ENCODE measurements around the gene SOCS1. TPM values are rescaled to one million over a fixed set of nuclear protein-coding genes. Genes with fewer than 3 reads are reported as not detected.

SOCS1 gene
- total RNA-seq, 4 donors from 2014 or later: 5.3 to 10.5 (median 6.9) TPM

GRCh38 chr16:11236461-11237254 lies 19.3 kb downstream of the SOCS1 start:
- Histone ChIP-seq H3K4me3 (no peak overlapping the region), H3K4me1 (peaks cover 0 to 9% (median 0%) of the 10 kb centered on the region in 3 donors), H3K27me3 (no peaks in the 10 kb centered on the region), H3K9me3 (no peaks in the 10 kb centered on the region), H3K27ac (no peak overlapping the region), H3K36me3 (no peaks in the 10 kb centered on the region)
- WGBS, 2 donors (ENCODE audit: low coverage in 1 of 2): 88 to 100% methylated on average over 1 to 3 of the region's 10 CpGs
- TF ChIP-seq CTCF (IDR thresholded peaks at IDR 0.05) (no peak), POLR2AphosphoS5 (IDR thresholded peaks at IDR 0.05) (no peak), POLR2A (IDR thresholded peaks at IDR 0.05) (no peak), EP300 (IDR thresholded peaks at IDR 0.05) (no peak)
- ATAC-seq: peak; percentile 32

DNA sequence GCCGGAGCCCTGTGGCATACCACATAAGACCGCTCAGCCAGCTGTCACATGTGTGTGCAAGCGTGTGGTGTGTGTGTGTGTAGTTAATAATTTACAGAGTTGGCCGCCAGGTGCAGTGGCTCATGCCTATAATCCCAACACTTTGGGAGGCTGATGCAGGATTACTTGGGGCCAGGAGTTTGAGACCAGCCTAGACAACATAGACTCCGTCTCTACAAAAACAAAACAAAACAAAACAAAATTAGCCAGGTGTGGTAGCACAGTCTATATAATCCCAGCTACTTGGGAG lies 20.4 kb downstream of the SOCS1 start:
- WGBS, 2 donors (ENCODE audit: low coverage in 1 of 2): 88% methylated on average over 4 of the region's 5 CpGs; no CpG with 5 or more reads in 1 of the 2 donors
- no peak for ATAC-seq
- no peaks in the 10 kb centered on the region for H3K9me3 ChIP-seq
- H3K4me3 ChIP-seq: no peak overlapping the region
- H3K4me1 ChIP-seq: peaks cover 0 to 9% (median 0%) of the 10 kb centered on the region in 3 donors
- no peaks in the 10 kb centered on the region for H3K36me3 ChIP-seq
- H3K27ac ChIP-seq: no peak overlapping the region
- H3K27me3 ChIP-seq: no peaks in the 10 kb centered on the region
- TF ChIP-seq POLR2AphosphoS5 (IDR thresholded peaks at IDR 0.05): no peak
- no peak for TF ChIP-seq POLR2A (IDR thresholded peaks at IDR 0.05)
- TF ChIP-seq CTCF (IDR thresholded peaks at IDR 0.05): no peak
- TF ChIP-seq EP300 (IDR thresholded peaks at IDR 0.05): no peak

DNA sequence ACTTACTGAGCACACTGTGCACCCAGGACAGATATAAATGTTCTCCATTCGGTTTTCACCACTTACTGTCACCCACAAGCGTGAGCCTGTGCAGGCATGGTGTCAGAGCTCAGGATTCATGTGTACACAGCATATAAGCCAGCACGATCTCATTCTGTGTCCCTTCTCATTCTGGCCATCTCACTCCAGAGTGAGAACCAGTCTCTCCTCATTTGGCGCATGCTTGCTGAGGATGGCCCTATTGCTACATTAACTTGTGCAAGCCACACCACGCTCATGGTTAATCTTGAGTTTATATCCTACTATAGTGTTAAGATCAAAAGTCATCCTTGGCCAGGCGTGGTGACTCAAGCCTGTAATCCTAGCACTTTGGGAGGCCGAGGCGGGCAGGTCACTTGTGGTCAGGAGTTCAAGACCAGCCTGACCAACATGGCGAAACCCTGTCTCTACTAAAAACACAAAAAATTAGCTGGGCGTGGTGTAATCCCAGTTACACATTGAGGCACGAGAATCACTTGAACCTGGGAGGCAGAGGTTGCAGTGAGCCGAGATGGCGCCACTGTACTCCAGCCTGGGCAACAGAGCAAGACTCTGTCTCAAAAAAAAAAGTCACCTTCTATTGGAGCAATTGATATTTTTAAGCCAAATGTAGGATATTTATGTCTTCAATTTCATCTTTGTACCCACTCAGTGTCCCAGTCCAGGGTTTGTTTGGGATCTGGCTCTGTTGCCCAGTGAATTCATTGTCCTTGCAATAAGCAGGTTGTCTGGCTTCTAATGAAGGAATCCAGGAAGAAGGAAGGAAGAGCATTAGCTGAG lies 20.9 kb downstream of the SOCS1 start:
- H3K27me3 ChIP-seq: no peaks in the 10 kb centered on the region
- no peaks in the 10 kb centered on the region for H3K9me3 ChIP-seq
- peaks cover 0 to 9% (median 0%) of the 10 kb centered on the region in 3 donors for H3K4me1 ChIP-seq
- no peak for ATAC-seq
- TF ChIP-seq POLR2A (IDR thresholded peaks at IDR 0.05) (no peak), EP300 (IDR thresholded peaks at IDR 0.05) (no peak), CTCF (IDR thresholded peaks at IDR 0.05) (no peak), POLR2AphosphoS5 (IDR thresholded peaks at IDR 0.05) (no peak)
- no peak overlapping the region for H3K27ac ChIP-seq
- no peaks in the 10 kb centered on the region for H3K36me3 ChIP-seq
- no peak overlapping the region for H3K4me3 ChIP-seq
- WGBS, 2 donors (ENCODE audit: low coverage in 1 of 2): 87 to 95% methylated on average over 7 to 13 of the region's 13 CpGs

DNA sequence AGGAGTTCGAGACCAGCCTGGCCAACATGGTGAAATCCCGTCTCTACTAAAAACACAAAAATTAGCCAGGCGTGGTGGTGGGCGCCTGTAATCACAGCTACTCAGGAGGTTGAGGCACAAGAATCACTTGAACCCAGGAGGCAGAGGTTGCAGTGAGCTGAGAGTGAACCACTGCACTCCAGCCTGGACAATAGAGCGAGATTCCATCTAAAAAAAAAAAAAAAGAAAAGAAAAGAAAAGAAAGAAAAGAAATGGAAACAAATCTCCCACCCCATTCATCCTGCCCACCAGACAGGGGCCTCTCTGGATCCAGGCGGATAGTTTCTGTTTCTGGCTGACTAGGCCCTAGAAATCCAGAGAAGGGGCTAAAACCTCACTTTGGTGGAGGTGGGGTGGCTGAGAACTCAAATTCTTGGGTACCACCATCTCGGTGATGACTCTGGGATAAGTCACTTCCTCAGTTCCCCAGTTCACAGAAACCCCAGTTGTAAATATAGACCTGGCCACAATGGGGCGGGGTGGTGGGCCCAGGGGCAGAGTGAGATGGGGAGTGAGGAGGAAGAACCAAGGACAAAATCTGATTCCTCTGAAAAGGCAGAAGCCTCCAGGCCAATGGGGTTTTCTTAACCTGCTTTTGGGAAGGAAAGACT lies 22.2 kb downstream of the SOCS1 start:
- Histone ChIP-seq H3K36me3 (no peaks in the 10 kb centered on the region), H3K27me3 (no peaks in the 10 kb centered on the region), H3K9me3 (no peaks in the 10 kb centered on the region), H3K4me3 (no peak overlapping the region), H3K4me1 (peaks cover 0 to 9% (median 0%) of the 10 kb centered on the region in 3 donors), H3K27ac (no peak overlapping the region)
- no peak for ATAC-seq
- WGBS, 2 donors (ENCODE audit: low coverage in 1 of 2): 59 to 86% methylated on average over 3 to 4 of the region's 8 CpGs
- no peak for TF ChIP-seq POLR2A (IDR thresholded peaks at IDR 0.05)

Data from gastroesophageal sphincter (tissue), 4 donors.